DMS53 (cell line): ENCODE measurements around the gene CPT1A.

ENCODE experiments used
- DNase-seq: peaks from one replicate; lab custom pipeline; 2025; lab: John Stamatoyannopoulos, UW

The CPT1A gene

DNA sequence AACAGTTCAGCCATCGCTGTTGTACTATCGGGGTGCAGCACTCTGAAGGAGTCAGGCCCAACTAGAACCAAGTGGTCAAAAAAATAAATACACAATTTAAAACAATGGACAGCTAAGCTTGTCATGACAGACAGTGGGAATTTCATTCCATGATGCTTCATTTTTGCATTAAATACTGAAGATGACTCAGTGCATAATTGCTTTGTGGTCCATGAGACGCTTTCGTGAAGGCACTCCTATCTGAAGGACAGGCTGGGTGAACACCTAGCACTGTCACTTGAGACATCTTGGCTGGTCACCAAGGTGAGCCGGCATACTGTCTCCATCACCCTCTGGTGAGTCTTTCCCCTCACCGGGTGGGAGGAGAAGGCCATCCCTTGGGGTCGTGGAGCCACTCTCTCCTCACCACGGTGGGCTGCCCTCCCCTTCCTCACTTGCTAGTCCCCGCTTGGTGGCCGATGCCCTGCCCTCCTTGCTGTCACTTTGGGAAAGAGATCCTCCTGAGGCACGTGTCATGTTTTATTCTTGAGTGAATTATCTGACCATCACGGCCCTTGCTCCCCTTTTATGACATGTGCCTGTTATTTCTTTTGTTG, 85.4 kb downstream of the CPT1A start:
- no peak for DNase-seq

DNA sequence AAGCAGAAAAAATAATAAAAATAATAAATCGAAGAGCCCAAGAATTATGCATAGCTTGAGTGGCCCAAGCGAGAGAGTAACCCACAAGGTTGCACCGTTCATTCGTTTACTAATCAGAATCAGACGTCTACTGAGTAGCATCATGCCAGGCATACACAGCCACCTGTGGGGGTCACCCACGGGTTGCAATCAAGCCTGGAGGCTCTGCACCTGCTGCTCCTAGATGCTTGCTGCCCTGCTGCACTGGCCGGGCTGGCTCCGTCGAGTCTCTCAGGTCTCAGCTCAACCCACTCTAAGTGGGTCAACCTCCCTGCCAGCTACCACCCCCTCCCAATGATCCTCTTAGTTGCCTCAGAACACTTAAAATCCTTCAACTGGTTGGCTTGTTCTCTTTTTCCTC, 88.4 kb downstream of the CPT1A start:
- peak; percentile 52 for DNase-seq

GRCh38 chr11:68751331-68751856, 90.3 kb downstream of the CPT1A start, which contains the start of gene TESMIN:
TESMIN (minus strand) TSS chr11:68751520; CDS start chr11:68750660, 860 bp downstream.
- DNase-seq = peak; percentile 97

- no peak for DNase-seq
Observed at GRCh38 chr11:68751004-68751325, 90.8 kb downstream of the CPT1A start.

- peak; percentile 31 for DNase-seq
Observed at GRCh38 chr11:68750195-68751003, 91.3 kb downstream of the CPT1A start.

DNA sequence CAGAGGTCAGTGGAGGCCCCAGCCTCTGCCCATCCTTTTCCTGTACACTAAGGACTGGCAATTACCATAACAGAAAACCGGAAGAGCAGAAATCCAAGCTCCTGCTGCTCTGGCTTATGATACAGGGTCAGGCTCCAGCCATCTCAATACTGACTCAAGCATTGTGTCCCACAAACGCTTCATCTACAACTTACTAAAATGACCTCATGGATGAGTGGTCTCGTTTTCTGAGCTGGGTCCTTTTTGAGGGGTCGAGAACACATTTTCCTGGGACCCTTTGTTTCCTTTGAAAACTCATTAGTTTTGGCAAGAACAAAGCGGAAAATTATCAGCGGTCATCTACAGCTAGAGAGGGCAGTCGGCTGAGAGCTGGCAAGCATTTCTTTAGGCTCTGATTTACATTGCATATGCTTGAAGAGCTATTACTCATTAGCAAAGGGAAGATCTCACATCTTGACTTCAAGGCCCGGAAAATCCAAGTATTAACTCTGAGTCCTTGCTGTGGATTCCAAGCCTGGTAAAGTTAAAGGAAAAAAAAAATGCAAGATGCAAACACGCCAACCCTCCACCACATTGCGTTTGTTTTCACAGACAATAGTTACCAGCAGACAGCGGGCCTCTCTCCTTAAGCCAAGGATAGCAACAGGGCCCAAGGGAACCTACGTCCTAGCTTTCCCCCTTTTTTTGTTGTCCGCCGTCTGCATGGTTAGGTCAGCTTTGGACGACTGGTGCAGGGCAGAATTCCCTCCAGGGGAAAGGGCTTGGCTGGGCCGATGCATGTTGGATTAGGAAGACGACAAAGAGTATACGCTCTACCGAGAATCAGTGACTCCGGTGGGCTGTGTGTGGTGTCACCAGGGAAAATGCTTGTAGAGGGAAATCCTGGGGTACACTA, 92.2 kb downstream of the CPT1A start:
- DNase-seq = peak; percentile 24

GRCh38 chr11:68748061-68748460, 93.7 kb downstream of the CPT1A start:
- DNase-seq = no peak

DNA sequence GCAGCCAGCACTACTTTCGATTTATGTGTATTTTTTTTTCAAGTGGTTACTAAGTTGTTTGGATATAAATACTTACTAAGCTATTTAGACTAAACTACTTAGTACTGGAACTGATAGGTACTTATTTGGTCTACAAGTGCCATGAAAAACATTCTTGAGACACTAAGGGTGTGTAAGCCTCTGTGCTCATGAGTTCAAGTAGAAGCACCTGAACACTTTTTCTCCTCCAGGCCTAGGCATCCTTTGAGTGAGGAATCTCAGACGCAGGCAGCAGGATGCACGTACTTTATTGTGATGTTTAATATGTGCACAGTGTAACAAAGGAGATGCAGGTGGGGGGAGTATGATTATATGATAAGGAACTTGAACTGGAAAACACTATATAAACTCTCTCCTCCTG, 98.2 kb downstream of the CPT1A start:
- no peak for DNase-seq

GRCh38 chr11:68741463-68741862, 100.3 kb downstream of the CPT1A start:
- no peak for DNase-seq

DNA sequence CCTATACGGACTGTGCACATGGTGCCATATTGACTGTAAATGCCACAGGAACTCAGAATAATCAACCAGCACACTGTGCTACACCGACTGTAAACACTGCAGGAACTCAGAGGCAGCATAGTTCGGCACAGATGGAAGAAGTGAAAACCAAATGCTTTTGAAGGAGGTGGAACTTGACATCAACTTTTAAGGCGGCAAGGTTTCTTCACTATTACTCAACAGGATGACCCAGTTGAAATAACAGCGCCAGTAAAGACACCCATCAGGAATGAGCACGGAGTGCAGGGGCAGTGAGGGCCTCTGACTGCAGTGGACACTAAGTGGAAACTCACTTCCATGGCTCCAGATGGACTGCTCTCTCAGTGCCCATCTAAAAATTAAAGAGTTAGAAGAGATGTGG, 106.1 kb downstream of the CPT1A start:
- DNase-seq = no peak

DNA sequence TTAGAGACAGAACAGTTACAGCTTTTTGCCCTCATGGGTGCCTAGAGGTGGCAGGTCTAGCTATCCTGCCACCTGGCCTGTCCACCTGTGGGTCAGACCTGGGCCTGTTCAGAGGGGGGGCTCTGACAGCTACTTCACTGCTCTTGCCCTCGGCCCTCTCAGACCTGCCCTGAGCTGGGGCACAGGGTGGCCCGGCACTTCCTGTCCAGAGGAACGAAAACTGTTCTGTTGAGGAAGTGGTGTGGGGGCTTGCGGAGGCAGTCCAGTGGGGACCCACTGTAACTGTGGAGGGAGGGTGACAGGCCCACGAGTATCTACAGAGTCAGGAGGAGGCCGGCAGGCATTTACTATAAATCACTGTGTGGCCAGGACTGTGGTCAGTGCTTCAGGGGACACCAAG, 106.6 kb downstream of the CPT1A start:
- no peak for DNase-seq

DNA sequence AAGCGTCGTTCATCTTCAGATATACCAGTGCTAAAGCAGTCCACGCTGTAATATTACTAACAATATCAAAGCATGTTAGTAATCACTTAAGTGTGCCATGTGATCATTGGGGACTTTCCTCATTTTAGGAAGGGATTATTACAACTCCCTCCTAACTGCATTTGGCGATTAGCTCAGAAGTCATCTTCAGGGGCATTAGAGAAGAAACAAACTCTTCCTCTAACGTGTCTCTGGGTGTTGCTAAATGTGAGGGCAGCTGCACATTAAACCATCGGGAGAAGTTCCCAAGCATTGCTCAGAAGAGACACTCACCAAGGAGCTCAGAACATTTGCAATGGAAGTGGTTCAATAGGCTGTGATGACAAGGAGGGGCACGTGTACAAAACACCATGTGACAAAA, 107.6 kb downstream of the CPT1A start:
- no peak for DNase-seq

DNA sequence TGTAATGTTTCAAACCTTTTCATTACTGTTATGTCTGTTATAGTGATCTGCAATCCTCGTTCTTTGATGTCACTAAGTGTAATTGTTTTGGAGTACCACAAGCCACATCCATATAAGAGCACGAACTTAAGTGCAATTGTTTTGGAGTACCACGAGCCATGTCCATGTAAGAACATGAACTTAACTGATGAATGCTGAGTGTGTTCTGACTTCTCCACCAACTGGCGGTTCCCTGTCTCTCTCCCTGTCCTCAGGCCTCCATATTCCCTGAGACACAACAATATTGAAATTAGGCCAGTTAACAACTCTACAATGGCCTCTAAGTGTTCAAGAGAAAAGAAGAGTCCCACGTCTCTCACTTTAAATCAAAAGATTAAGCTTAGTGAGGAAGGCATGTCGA, 113.9 kb downstream of the CPT1A start:
- DNase-seq = no peak

DNA sequence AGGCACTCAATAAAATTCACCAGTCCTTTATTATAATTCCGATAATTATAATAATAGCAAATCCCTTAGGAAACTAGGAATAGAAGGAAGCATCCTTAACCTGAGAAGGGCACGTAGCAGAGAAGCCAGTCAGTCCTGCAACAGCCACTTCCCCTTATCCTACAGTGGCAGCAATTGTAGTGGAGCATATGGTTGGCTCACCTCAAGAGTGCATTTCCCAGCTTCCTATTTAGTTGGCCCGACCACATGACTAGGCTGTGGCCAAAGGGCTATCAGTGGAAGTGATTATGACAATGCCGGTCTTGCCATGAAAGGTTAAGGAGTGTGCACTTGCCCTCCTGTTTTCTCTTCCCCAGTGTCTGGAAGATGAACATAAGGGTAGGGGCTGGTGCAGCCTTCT, 117.4 kb downstream of the CPT1A start:
- DNase-seq = no peak

DNA sequence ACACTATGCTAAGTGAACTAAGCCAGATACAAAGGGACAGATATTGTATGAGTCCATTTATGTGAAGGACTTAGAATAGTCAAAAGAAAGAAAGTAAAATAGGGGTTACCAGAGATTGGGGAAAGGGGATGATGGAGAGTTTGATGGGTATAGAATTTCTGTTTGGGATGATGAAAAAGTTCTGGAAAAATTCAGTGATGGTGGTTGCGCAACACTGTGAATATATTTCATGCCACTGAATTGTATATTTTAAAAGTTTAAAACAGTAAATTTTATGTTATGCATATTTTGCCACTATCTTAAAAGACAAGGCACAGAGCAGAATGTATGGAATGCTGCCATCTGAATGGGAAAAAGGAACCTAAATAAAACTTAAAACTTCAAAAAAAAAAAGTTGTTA, 119.6 kb downstream of the CPT1A start:
- DNase-seq = no peak

- no peak for DNase-seq
Observed at GRCh38 chr11:68721075-68721474, 120.6 kb downstream of the CPT1A start.

- no peak for DNase-seq
Observed at GRCh38 chr11:68715456-68716122, 126.1 kb downstream of the CPT1A start.

DNA sequence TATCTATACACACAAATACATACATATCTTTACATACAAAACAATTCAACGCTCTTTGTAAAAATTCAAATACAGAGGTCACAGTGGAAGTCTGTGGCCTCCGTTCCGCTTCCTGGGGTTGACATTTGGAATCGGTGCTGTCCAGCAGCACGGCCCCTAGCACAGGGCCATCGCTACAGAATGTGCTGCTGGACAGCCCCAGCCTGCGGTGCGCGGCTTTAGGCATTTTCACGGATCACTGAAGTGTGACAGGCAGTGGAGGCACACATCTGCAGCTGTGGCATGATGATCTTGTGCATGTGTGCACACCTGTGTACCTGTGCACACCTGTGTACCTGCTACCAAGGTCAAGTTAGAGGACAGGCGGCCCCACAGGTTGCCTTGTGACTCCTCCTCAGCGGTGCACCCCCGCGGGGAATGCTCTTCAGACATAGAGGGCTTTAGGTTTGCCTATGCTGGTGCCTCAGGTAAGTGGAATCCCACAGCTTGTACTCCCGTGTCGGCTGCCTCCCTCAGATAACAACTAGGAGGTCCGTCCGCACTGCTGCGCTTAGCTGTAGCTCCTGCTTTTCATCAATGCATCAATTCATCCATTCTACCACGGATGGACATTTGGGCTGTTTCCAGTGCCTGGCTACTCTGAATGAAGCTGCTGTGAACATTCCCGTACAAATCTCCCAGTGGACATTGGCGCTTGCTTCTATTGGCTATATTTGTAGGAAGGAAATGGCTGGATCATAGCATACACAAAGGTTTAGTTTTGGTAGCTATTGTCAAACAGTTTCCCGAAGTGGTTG, 127.5 kb downstream of the CPT1A start:
- peak; percentile 40 for DNase-seq

- DNase-seq = no peak
Observed at GRCh38 chr11:68711114-68711513, 130.6 kb downstream of the CPT1A start.

DNA sequence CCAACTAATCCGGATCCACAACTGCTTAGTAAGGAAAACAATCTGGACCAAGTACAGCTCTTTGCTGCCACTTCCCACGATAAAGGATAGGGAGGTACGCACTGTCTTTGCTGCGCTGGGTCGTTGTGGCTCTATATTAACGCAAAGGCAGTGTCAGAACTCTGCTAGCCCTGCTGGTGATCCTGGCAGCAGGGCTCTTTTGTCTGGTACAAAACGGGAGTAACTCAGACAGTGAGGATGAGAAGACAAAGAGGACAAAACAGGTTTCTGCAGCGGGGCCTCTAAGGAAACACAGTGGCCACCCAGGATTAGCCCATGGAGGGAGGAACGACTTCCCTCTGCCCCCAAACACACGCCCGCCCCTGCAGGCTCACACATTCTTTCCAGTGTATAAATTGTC, 131.3 kb downstream of the CPT1A start:
- no peak for DNase-seq

- no peak for DNase-seq
Observed at GRCh38 chr11:68709062-68709461, 132.7 kb downstream of the CPT1A start.
